Measurements from ENCODE around the gene RYK. TPM values are rescaled to one million over a fixed set of nuclear protein-coding genes. Genes with fewer than 3 reads are reported as not detected.

Gene RYK
- total RNA-seq, 2 experiments from 2014 or later, result 6.0 to 6.1 TPM

- H3K27ac Mint-ChIP-seq, result no peak overlapping the region
- no peaks in the 10 kb centered on the region for H3K9me3 Mint-ChIP-seq
- peaks cover 2% of the 10 kb centered on the region for H3K4me1 Mint-ChIP-seq
- peaks cover 4% of the 10 kb centered on the region for H3K36me3 Mint-ChIP-seq (ENCODE audit: low read depth)
- ChIA-PET POLR2A (interaction anchor here (1.1 kb wide), 1 partner anchor 14 kb away, joined by 3 read pairs; no protein-coding TSS in a partner anchor), CTCF (interaction anchor here (0.9 to 4.4 kb wide), 8 partner anchors 9 to 285 kb away, joined by 3 to 17 read pairs (median 6); no protein-coding TSS in a partner anchor)
- DNase-seq, result no peak
- no peak overlapping the region for H3K4me3 Mint-ChIP-seq
- no peaks in the 10 kb centered on the region for H3K27me3 Mint-ChIP-seq
These were observed 52.2 kb downstream of the RYK start for GRCh38 chr3:134198414-134198813.

GRCh38 chr3:134197681-134198261 lies 52.9 kb downstream of the RYK start:
- ChIA-PET POLR2A (interaction anchor here (1.1 kb wide), 1 partner anchor 15 kb away, joined by 3 read pairs; no protein-coding TSS in a partner anchor), CTCF (interaction anchor here (1.0 to 4.4 kb wide), 7 partner anchors 9 to 286 kb away, joined by 3 to 17 read pairs (median 5); no protein-coding TSS in a partner anchor)
- Mint-ChIP-seq H3K36me3 (ENCODE audit: low read depth) (peaks cover 4% of the 10 kb centered on the region), H3K4me1 (peaks cover 2% of the 10 kb centered on the region), H3K4me3 (no peak overlapping the region), H3K9me3 (no peaks in the 10 kb centered on the region), H3K27ac (no peak overlapping the region), H3K27me3 (no peaks in the 10 kb centered on the region)
- no peak for DNase-seq

GRCh38 chr3:134194247-134194646 lies 56.4 kb downstream of the RYK start:
- CTCF ChIA-PET, result interaction anchor here (2.6 kb wide), 1 partner anchor 18 kb away, joined by 14 read pairs; no protein-coding TSS in a partner anchor
- POLR2A ChIA-PET, result no interaction called here
- DNase-seq, result no peak
- H3K4me1 Mint-ChIP-seq, result peaks cover 2% of the 10 kb centered on the region
- no peaks in the 10 kb centered on the region for H3K27me3 Mint-ChIP-seq
- H3K27ac Mint-ChIP-seq, result no peak overlapping the region
- H3K9me3 Mint-ChIP-seq, result no peaks in the 10 kb centered on the region
- H3K36me3 Mint-ChIP-seq (ENCODE audit: low read depth), result no peaks in the 10 kb centered on the region
- no peak overlapping the region for H3K4me3 Mint-ChIP-seq

GRCh38 chr3:134190250-134190649 lies 60.4 kb downstream of the RYK start:
- H3K27me3 Mint-ChIP-seq, result no peaks in the 10 kb centered on the region
- POLR2A ChIA-PET, result no interaction called here

GRCh38 chr3:134189849-134190248 lies 60.8 kb downstream of the RYK start:
- Mint-ChIP-seq H3K9me3 (no peaks in the 10 kb centered on the region), H3K27ac (no peak overlapping the region), H3K4me3 (no peak overlapping the region), H3K27me3 (no peaks in the 10 kb centered on the region), H3K36me3 (ENCODE audit: low read depth) (no peaks in the 10 kb centered on the region), H3K4me1 (no peaks in the 10 kb centered on the region)
- ChIA-PET POLR2A (no interaction called here), CTCF (interaction anchor here (0.8 kb wide), 1 partner anchor 22 kb away, joined by 3 read pairs; no protein-coding TSS in a partner anchor)
- no peak for DNase-seq

More at GRCh38 chr3:134190250-134190649, 60.4 kb downstream of the RYK start:
- Mint-ChIP-seq H3K36me3 (ENCODE audit: low read depth) (no peaks in the 10 kb centered on the region), H3K4me3 (no peak overlapping the region), H3K9me3 (no peaks in the 10 kb centered on the region), H3K4me1 (no peaks in the 10 kb centered on the region), H3K27ac (no peak overlapping the region)
- DNase-seq, result no peak
- CTCF ChIA-PET, result interaction anchor here (0.8 kb wide), 1 partner anchor 21 kb away, joined by 3 read pairs; no protein-coding TSS in a partner anchor

GRCh38 chr3:134186391-134186790 lies 64.3 kb downstream of the RYK start:
- CTCF ChIA-PET, result no interaction called here
- Mint-ChIP-seq H3K4me3 (no peak overlapping the region), H3K36me3 (ENCODE audit: low read depth) (no peaks in the 10 kb centered on the region), H3K27ac (no peak overlapping the region), H3K27me3 (no peaks in the 10 kb centered on the region), H3K4me1 (no peaks in the 10 kb centered on the region), H3K9me3 (no peaks in the 10 kb centered on the region)
- no peak for DNase-seq
- POLR2A ChIA-PET, result no interaction called here

- ChIA-PET CTCF (interaction anchor here (0.9 kb wide), 1 partner anchor 293 kb away, joined by 3 read pairs; no protein-coding TSS in a partner anchor), POLR2A (no interaction called here)
- Mint-ChIP-seq H3K27ac (no peak overlapping the region), H3K9me3 (no peaks in the 10 kb centered on the region), H3K27me3 (no peaks in the 10 kb centered on the region), H3K36me3 (ENCODE audit: low read depth) (no peaks in the 10 kb centered on the region), H3K4me1 (no peaks in the 10 kb centered on the region), H3K4me3 (no peak overlapping the region)
- no peak for DNase-seq
These were observed 69.9 kb downstream of the RYK start for GRCh38 chr3:134180761-134181160.

GRCh38 chr3:134179508-134179907 lies 71.2 kb downstream of the RYK start:
- Mint-ChIP-seq H3K27me3 (no peaks in the 10 kb centered on the region), H3K4me3 (no peak overlapping the region), H3K36me3 (ENCODE audit: low read depth) (no peaks in the 10 kb centered on the region), H3K4me1 (no peaks in the 10 kb centered on the region), H3K9me3 (no peaks in the 10 kb centered on the region), H3K27ac (no peak overlapping the region)
- CTCF ChIA-PET, result interaction anchor here (0.9 kb wide), 1 partner anchor 294 kb away, joined by 3 read pairs; no protein-coding TSS in a partner anchor
- POLR2A ChIA-PET, result no interaction called here
- DNase-seq, result no peak

GRCh38 chr3:134163096-134163495 lies 87.6 kb downstream of the RYK start:
- H3K9me3 Mint-ChIP-seq, result no peaks in the 10 kb centered on the region
- no peak for DNase-seq
- H3K4me1 Mint-ChIP-seq, result no peaks in the 10 kb centered on the region
- H3K27ac Mint-ChIP-seq, result no peak overlapping the region
- H3K36me3 Mint-ChIP-seq (ENCODE audit: low read depth), result no peaks in the 10 kb centered on the region
- CTCF ChIA-PET, result no interaction called here
- H3K27me3 Mint-ChIP-seq, result no peaks in the 10 kb centered on the region
- POLR2A ChIA-PET, result no interaction called here
- no peak overlapping the region for H3K4me3 Mint-ChIP-seq

GRCh38 chr3:134161898-134162615 lies 88.6 kb downstream of the RYK start:
- H3K4me3 Mint-ChIP-seq, result no peak overlapping the region
- DNase-seq, result no peak
- no peaks in the 10 kb centered on the region for H3K9me3 Mint-ChIP-seq
- H3K4me1 Mint-ChIP-seq, result no peaks in the 10 kb centered on the region
- POLR2A ChIA-PET, result no interaction called here
- H3K27ac Mint-ChIP-seq, result no peak overlapping the region
- no peaks in the 10 kb centered on the region for H3K27me3 Mint-ChIP-seq
- no peaks in the 10 kb centered on the region for H3K36me3 Mint-ChIP-seq (ENCODE audit: low read depth)
- CTCF ChIA-PET, result no interaction called here

- no peak for DNase-seq
- no peak overlapping the region for H3K4me3 Mint-ChIP-seq
- POLR2A ChIA-PET, result no interaction called here
- no peaks in the 10 kb centered on the region for H3K36me3 Mint-ChIP-seq (ENCODE audit: low read depth)
- H3K4me1 Mint-ChIP-seq, result no peaks in the 10 kb centered on the region
- H3K9me3 Mint-ChIP-seq, result no peaks in the 10 kb centered on the region
- no peaks in the 10 kb centered on the region for H3K27me3 Mint-ChIP-seq
- CTCF ChIA-PET, result no interaction called here
- H3K27ac Mint-ChIP-seq, result no peak overlapping the region
These were observed 95.2 kb downstream of the RYK start for GRCh38 chr3:134155446-134155845.

GRCh38 chr3:134153761-134154160 lies 96.9 kb downstream of the RYK start:
- ChIA-PET CTCF (no interaction called here), POLR2A (no interaction called here)
- Mint-ChIP-seq H3K36me3 (ENCODE audit: low read depth) (no peaks in the 10 kb centered on the region), H3K4me1 (no peaks in the 10 kb centered on the region), H3K4me3 (no peak overlapping the region), H3K9me3 (no peaks in the 10 kb centered on the region), H3K27ac (no peak overlapping the region), H3K27me3 (no peaks in the 10 kb centered on the region)
- DNase-seq, result no peak

- no peaks in the 10 kb centered on the region for H3K4me1 Mint-ChIP-seq
- no peak for DNase-seq
- POLR2A ChIA-PET, result no interaction called here
- no peaks in the 10 kb centered on the region for H3K36me3 Mint-ChIP-seq (ENCODE audit: low read depth)
- H3K4me3 Mint-ChIP-seq, result no peak overlapping the region
- no peaks in the 10 kb centered on the region for H3K27me3 Mint-ChIP-seq
- no peaks in the 10 kb centered on the region for H3K9me3 Mint-ChIP-seq
- H3K27ac Mint-ChIP-seq, result no peak overlapping the region
- CTCF ChIA-PET, result no interaction called here
These were observed 100.2 kb downstream of the RYK start for GRCh38 chr3:134150476-134150875.

GRCh38 chr3:134149286-134149685 lies 101.4 kb downstream of the RYK start:
- DNase-seq, result no peak
- Mint-ChIP-seq H3K36me3 (ENCODE audit: low read depth) (no peaks in the 10 kb centered on the region), H3K27ac (no peak overlapping the region), H3K4me3 (no peak overlapping the region), H3K4me1 (no peaks in the 10 kb centered on the region), H3K9me3 (no peaks in the 10 kb centered on the region), H3K27me3 (no peaks in the 10 kb centered on the region)
- ChIA-PET CTCF (no interaction called here), POLR2A (no interaction called here)
